HG03460 (cell line): ENCODE results near the gene IGFBP6.
"Not testable (repeated sequence)": the region's sequence is repeated elsewhere in the genome, so short reads cannot be mapped to it uniquely, and the experiment has no call there.

Experiments
- ATAC-seq: cut with Tn5 transposase; IDR thresholded peaks from one replicate; pipeline ENCODE4 v1.9.1; 2021; ENCODE audit not compliant: unreplicated experiment

IGFBP6 gene

DNA sequence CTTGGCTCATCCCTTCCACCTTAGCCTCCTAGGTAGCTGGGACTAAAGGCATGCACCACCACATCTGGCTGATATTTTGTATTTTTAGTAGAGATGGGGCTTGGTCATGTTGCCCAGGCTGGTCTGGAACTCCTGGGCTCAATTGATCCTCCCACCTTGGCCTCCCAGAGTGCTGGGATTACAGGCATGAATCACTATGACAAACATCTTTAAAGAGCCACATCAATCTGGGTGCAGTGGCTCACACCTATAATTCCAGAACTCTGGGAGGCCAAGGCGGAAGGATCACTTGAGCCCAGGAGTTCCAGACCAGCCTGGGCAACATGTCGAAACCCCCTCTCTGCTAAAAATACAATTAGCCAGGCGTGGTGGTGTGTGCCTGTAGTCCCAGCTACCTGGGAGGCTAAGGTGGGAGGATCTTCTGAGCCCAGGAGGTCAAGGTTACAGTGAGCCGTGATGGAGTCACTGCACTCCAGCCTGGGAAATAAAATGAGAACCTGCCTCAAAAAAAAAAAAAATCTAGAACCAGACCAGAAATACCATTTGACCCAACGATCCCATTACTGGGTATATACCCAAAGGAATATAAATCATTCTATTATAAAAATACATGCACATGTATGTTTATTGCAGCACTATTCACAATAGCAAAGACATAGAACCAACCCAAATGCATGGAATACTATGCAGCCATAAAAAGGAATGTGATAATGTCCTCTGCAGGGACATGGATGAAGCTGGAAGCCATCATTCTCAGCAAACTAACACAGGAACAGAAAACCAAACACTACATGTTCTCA lies 2.5 kb upstream of the IGFBP6 start:
- ATAC-seq = not testable (repeated sequence)

DNA sequence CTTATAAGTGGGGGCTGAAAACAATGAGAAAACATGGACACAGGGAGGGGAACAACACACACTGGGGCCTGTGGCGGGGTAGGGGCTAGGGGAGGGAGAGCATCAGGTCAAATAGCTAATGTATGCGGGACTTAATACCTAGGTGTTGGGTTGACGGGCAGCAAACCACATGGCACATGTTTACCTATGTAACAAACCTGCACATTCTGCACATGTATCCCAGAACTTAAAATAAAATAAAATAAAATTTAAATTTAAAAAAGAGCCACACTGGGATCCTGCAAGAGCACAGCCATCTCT lies 1.9 kb upstream of the IGFBP6 start:
- ATAC-seq = not testable (repeated sequence)

DNA sequence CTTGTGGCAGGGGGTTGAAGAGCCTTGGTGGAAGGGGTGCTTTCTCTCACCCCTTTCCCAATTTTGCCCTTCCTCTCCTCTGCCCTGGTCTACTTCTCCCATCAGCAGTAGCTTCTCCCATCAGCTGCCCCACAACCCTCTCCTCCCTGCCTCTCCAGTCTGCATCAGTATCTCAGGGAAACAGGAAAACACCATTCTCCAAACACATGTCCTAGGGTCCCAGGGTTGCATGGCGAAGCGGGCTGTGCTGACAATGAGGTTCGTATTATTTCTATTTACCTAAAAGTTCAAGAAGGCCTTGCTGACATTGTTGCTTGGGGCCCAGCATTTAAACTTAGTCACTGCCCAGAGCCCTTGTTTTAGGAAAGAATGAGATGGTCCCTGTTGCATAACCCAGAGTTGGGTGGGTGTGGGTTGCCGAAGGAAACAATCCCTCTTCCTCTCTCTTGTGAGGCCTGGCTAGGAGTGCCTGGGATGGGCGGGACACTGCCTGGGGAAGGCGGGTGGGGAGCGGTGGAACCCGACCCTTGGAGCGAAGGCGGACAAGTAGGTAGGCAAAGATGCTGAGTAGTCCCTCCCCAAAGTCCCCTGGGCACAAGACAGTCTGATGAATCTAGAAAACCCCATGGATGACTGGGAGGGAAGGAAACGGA lies 1.3 kb upstream of the IGFBP6 start:
- ATAC-seq = no peak

DNA sequence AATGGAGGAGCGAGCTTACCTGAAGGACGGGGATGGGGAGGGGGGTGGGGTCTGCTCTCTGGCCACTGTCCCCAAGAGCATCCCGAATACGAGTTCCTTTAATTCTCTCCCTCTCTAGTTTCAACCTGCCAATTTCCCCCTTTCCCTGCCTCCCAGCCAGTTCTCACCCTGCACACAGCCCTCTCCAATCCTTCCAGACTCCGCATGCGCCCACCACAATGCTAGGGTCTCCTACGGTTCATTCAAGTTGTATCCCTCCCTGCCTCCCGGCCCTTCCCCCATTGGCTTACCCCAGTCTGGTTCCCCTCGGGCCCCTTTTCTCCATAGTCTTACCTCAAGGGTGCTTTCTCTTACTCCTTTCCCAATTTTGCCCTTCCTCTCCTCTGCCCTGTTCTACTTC lies 708 bp upstream of the IGFBP6 start:
- no peak for ATAC-seq

DNA sequence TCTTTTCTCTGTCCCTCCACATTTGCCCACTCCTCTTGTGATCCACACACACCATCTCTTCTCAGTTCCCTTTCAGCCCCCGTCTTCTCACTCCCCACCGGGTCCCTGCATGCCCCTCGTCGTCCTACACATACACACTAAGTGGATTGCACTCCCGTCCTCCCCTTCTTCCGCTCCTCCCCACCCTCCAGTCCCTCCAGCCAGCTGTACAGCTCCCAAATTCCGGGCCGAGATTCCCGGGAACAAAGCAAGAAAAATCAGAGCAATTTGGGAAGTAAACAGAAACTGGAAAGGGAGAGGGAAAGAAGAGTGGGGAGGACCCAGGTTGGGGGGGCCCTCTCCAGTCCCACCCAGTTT lies 282 bp upstream of the IGFBP6 start:
- ATAC-seq = no peak

DNA sequence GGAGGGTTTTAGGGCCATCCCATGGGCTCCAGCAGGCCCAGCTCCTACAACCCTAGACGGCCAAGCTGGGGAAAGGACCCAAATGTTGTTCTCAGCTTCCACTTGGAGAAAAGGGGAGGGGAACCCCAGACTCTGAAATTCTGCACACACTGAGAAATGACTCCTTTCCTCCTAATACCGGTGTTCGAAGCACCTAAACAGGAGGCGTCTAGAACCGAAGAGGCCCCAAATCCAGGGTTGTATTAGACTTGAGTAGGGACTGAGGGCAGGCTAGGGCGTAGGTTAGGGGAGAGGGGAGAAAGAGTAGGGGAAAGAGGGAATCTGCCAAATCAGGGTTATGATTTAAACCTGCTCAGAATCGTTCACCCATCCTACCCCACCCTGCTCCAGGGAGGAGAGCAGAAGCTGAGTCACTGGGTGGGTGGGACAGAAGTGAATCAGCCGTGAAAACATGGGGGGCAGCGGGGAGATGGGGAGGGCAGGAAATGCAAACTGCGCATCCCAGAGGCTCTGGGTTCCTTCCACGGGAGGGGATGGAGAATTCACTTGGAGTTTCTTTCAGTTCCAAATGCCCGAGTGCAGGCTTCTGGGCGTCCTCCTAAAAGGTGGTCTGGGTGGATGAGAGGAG lies 1.0 kb downstream of the IGFBP6 start:
- ATAC-seq = no peak

DNA sequence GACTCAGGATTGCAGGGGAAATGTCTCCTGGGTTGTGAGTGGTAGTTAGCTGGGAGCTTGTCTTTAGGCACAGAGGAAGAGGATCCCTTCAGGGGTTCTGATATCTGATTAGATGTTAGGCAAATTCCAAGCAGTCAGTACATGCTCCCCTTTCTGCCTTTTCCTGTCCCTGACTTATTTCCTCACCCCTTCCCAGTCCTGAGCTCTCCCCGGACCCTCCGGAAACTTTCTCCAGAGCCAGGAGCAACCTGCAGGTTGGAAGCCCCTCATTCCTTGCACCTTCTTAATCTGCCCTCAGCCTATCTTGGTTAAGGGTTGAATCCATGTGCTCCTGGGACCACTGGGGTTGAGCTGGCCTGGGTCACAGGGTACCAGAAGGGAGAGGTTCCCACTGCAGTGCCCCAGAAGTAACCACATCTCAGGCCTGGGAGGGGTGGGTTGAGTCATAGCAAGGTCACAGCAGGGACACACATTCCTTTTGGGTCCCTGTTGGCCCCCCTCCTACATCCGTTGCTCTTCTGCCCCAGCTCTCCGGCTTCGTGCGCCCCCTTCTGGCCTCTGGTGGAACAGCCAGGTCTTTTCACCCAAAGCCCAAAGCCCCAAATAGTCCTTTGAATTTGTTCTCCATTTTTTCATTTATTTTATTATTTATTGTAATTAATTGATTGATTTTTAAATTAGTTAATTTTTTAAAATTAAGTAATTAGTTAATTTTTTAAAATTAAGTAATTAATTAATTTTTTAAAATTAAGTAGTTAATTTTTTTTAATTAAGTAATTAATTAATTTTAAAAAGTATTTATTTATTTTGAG lies 1.8 kb downstream of the IGFBP6 start:
- no peak for ATAC-seq

DNA sequence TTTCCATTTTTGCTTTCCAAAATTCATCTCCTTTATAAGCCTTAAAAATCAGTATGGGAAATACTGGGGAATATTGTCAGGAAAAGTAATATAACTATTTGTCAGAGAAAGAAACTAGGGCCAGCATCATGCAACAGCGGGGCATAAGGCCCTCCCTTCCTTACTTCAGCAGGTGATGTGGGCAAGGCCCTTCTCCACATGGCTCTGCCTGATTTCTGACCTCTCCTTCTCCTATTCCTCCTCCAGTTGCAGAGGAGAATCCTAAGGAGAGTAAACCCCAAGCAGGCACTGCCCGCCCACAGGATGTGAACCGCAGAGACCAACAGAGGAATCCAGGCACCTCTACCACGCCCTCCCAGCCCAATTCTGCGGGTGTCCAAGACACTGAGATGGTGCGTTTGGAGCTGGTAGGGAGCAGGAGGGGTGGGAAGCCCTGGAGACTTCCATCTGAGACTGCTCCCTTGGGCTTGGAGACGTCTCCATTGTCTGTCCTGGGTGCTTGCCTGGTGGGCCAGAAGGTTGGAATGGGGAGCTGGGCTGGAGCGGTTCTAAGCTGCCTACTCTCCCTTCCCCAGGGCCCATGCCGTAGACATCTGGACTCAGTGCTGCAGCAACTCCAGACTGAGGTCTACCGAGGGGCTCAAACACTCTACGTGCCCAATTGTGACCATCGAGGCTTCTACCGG lies 3.1 kb downstream of the IGFBP6 start:
- no peak for ATAC-seq

GRCh38 chr12:53101266-53101665 lies 3.8 kb downstream of the IGFBP6 start:
- ATAC-seq = no peak

DNA sequence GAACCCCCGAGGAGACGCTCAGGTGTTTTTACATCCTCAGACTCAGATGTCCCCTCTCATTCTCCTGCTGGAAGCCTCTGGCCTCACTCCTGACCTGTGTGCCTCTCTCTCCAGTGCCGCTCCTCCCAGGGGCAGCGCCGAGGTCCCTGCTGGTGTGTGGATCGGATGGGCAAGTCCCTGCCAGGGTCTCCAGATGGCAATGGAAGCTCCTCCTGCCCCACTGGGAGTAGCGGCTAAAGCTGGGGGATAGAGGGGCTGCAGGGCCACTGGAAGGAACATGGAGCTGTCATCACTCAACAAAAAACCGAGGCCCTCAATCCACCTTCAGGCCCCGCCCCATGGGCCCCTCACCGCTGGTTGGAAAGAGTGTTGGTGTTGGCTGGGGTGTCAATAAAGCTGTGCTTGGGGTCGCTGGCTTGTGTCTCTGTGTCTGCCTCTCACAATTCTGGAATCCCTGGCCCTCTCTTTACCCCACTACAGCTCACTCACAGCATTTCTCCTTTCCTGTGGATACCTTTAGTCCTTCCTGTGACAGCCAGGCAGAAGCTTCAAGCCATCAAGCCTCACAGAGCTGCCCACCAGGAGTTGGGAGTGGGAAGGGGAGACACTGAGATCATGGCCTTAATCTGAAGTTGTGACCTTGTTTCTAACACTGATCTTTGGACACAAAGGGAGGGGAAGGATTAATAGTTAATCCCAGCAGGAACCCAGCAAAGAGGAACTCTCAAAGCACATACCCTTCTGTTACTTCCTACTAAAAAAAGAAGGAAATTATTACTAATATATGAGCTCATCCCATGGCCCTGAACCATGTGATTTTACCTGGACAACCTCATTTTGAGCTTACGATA lies 4.7 kb downstream of the IGFBP6 start:
- ATAC-seq = no peak

GRCh38 chr12:53102883-53103807 lies 5.7 kb downstream of the IGFBP6 start, which contains the start of gene SOAT2:
TSS of gene SOAT2 (plus strand) at chr12:53103486. CDS start at chr12:53103578, 92 bp downstream.
- ATAC-seq = peak; percentile 80

GRCh38 chr12:53103860-53104305 lies 6.4 kb downstream of the IGFBP6 start:
- ATAC-seq = no peak

- ATAC-seq = no peak
Measured at GRCh38 chr12:53105256-53105655, 7.8 kb downstream of the IGFBP6 start.

- no peak for ATAC-seq
Measured at GRCh38 chr12:53105712-53106439, 8.4 kb downstream of the IGFBP6 start.

DNA sequence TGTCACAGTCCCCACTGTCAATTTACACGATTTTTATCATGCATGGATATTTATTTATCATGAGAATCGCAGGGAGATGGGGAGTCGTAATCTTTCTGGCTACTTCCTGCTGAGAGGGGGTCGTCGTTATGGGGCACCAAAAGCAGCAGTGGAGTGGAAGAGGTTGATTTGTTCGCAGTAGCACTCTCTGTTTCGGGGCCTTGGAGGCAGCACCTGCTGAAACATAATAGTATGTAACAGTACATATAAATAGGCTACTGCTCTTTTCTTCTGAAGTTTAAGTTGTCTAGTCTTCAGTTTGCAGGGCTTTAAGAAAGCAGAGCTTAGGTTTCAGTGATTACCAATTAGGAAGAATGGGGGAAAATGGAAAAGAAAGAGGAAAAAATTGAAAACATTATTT lies 9.7 kb downstream of the IGFBP6 start:
- no peak for ATAC-seq

DNA sequence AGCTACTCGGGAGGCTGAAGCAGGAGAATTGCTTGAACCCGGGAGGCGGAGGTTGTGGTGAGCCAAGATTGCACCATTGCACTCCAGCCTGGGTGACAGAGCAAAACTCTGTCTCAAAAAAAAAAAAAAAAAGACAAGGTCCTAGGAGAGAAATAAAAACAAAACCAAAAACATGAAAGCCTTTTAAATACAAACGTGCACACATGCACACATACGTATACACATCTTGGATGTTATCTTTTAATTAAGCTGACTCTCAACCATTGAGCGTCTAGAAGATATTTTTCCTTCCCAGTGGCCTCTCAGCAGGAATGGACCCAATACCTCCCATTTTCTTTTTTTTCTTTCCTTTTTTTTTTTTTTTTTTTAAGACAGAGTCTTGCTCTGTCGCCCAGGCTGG lies 15.0 kb downstream of the IGFBP6 start:
- not testable (repeated sequence) for ATAC-seq

GRCh38 chr12:53113136-53113705 lies 15.8 kb downstream of the IGFBP6 start:
- no peak for ATAC-seq

DNA sequence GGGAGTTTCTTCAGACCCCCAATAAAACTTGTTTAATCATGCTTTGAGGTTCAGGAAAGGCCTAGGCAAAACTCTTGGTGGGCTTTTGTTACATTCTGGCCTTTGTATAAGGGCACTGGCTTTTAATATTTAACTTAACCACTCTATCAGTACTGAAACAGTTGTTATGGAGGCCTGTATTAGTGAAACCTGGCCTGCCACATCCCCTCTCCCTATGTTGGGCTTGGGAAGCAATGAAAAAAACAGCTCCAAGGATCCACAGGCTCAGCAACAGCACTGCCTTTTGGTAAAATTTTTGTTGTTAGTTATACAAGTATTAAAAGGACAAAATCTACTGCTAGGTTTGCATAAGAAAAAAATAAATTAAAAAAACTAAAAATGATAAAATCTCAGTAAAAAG lies 16.5 kb downstream of the IGFBP6 start:
- ATAC-seq = no peak
